ENCODE data around the gene SAXO1.

GRCh38 chr9:18936094-18936871 lies 96.7 kb downstream of the SAXO1 start:
- TF ChIP-seq CTCF (IDR thresholded peaks at IDR 0.05 in 8 of 11, conservative IDR thresholded peaks at IDR 0.05 in 3 of 11) (no peak), POLR2AphosphoS5 (IDR thresholded peaks at IDR 0.05) (no peak)
